Mammary epithelial cell (primary cell): ENCODE results near the gene XCR1.

ENCODE experiments used
- EZH2 ChIP-seq: IDR thresholded peaks from 2 replicates; pipeline ENCODE4 v1.6.1; 2012; ENCODE audit warnings: low read length, inconsistent platforms, borderline replicate concordance
- TF ChIP-seq, protein P1 (sequence below), 2 donors: IDR thresholded peaks in 1 of 2; conservative IDR thresholded peaks in 1 of 2; 2 replicates each; pipeline ENCODE4 v1.5.1; 2011 to 2012; ENCODE audit warnings: inconsistent platforms in 2 of 2, low read length in 2 of 2, mild to moderate bottlenecking in 2 of 2, control low read depth in 1 of 2, low read depth in 1 of 2; ENCODE audit not compliant: insufficient read depth in 1 of 2; ENCODE audit errors: extremely low read depth in 1 of 2

DNA sequence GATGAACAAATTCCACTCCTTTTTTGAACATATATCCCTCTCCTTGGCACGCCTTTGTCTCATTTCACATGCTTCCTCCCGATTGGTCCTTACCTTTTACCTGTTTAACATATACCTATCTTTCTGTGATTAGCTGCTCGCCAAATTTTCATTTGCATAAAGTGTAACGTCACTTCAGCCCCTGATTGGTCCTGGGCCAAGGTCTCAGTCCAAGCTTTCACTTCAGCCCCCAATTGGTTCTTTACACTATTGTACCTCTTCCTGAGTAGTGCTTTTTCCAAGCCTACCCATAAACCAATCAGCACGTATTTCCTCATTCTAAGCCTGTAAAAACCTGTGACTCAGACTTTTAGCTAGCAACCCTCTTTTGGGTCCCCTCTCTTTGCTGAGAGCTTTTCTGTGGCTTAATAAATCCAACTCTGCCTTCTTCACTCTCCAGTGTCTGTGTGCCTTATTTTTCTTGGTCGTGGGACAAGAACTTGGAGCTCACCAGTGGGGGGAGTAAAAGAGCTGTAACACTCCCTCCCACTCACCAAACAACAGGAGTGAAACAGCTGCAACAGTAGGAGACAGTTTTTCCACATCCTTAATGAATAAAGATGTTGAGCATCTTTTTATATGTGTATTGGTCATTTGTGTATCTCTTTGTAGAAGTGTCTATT lies 584 bp upstream of the XCR1 start:
- TF ChIP-seq EZH2, result no peak
- TF ChIP-seq, protein P1, sequence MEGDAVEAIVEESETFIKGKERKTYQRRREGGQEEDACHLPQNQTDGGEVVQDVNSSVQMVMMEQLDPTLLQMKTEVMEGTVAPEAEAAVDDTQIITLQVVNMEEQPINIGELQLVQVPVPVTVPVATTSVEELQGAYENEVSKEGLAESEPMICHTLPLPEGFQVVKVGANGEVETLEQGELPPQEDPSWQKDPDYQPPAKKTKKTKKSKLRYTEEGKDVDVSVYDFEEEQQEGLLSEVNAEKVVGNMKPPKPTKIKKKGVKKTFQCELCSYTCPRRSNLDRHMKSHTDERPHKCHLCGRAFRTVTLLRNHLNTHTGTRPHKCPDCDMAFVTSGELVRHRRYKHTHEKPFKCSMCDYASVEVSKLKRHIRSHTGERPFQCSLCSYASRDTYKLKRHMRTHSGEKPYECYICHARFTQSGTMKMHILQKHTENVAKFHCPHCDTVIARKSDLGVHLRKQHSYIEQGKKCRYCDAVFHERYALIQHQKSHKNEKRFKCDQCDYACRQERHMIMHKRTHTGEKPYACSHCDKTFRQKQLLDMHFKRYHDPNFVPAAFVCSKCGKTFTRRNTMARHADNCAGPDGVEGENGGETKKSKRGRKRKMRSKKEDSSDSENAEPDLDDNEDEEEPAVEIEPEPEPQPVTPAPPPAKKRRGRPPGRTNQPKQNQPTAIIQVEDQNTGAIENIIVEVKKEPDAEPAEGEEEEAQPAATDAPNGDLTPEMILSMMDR (conservative IDR thresholded peaks at IDR 0.05 in 1 of 2, IDR thresholded peaks at IDR 0.05 in 1 of 2; ENCODE audit: extremely low read depth in 1 of 2, insufficient read depth in 1 of 2, low read depth in 1 of 2, low read length in 2 of 2), result no peak
